Upper lobe of left lung (tissue), 4 donors: ENCODE measurements around the gene OXNAD1.

ENCODE experiments used
- CTCF ChIP-seq, 6 experiments: fragments of 450-650 bp in 4 of 6; fragments of 200-600 bp in 2 of 6; sonication (generic) in 2 of 6; IDR thresholded peaks; one replicate each; pipeline ENCODE4 v1.5.1; 2016 to 2019; ENCODE audit warnings: antibody characterized with exemption in 6 of 6
- POLR2A ChIP-seq, 4 donors: fragments of 450-650 bp; IDR thresholded peaks; one replicate each; pipeline ENCODE4 v1.5.1; 2016 to 2017; ENCODE audit warnings: antibody characterized with exemption in 4 of 4, mild to moderate bottlenecking in 2 of 4
- POLR2AphosphoS5 ChIP-seq, 2 donors: sonication (generic); formaldehyde crosslinking; IDR thresholded peaks; one replicate each; pipeline ENCODE4 v1.5.1; 2017; ENCODE audit warnings: antibody characterized with exemption in 2 of 2

GRCh38 chr3:16322189-16322588 lies 57.2 kb downstream of the OXNAD1 start:
- TF ChIP-seq CTCF (IDR thresholded peaks at IDR 0.05) (no peak), POLR2AphosphoS5 (IDR thresholded peaks at IDR 0.05) (no peak), POLR2A (IDR thresholded peaks at IDR 0.05) (no peak)
